Sigmoid colon (tissue), 4 donors: ENCODE measurements around the gene WDR26.

Experiments
- CTCF ChIP-seq, 4 experiments: fragments of 450-650 bp in 3 of 4; fragments of 200-600 bp in 1 of 4; IDR thresholded peaks; one replicate each; pipeline ENCODE4 v1.5.1; 2016 to 2019; ENCODE audit warnings: antibody characterized with exemption in 4 of 4, mild to moderate bottlenecking in 3 of 4, moderate library complexity in 2 of 4
- POLR2A ChIP-seq, 2 donors: fragments of 450-650 bp; IDR thresholded peaks; one replicate each; pipeline ENCODE4 v1.6.1; 2016; ENCODE audit warnings: antibody characterized with exemption in 2 of 2, mild to moderate bottlenecking in 2 of 2, moderate library complexity in 2 of 2
- POLR2AphosphoS5 ChIP-seq, 4 donors: sonication (generic); formaldehyde crosslinking; IDR thresholded peaks; one replicate each; pipeline ENCODE4 v1.6.1; 2017; ENCODE audit warnings: antibody characterized with exemption in 4 of 4

- TF ChIP-seq CTCF (IDR thresholded peaks at IDR 0.05) (no peak), POLR2A (IDR thresholded peaks at IDR 0.05) (no peak), POLR2AphosphoS5 (IDR thresholded peaks at IDR 0.05) (no peak)
Measured at GRCh38 chr1:224368409-224368808, 66.2 kb downstream of the WDR26 start.
